Natural killer cell treated with Interleukin-12 subunit alpha and Interleukin-12 subunit beta and Interleukin-15 and Interleukin-18, amount 100 ng/mL, for 72 hours (primary cell): ENCODE data around the gene COL4A2. TPM values are rescaled to one million over a fixed set of nuclear protein-coding genes. Genes with fewer than 3 reads are reported as not detected.

ENCODE experiments used
- ATAC-seq, 2 donors: fragments of 150-1000 bp; cut with Tn5 transposase in 1 of 2; sonication (Bioruptor Pico), chemical (Tn5 transposase) in 1 of 2; 2 replicates each; pipeline ENCODE4 v1.10.0; 2021
- DNase-seq: peaks from one replicate; pipeline ENCODE4 v3.0.0; 2022; ENCODE audit warnings: low spot score
- H3K27ac Mint-ChIP-seq, 2 donors: 1 replicate in 1 of 2; 2 replicates in 1 of 2; pipeline ENCODE4 v1.8.0; 2022; ENCODE audit warnings: mixed read lengths in 2 of 2, mild to moderate bottlenecking in 1 of 2, moderate library complexity in 1 of 2
- H3K27me3 Mint-ChIP-seq, 2 donors: 1 replicate in 1 of 2; 2 replicates in 1 of 2; pipeline ENCODE4 v1.8.0; 2022; ENCODE audit warnings: mixed read lengths in 2 of 2
- H3K36me3 Mint-ChIP-seq: one replicate; pipeline ENCODE4 v1.8.0; 2022; ENCODE audit warnings: mixed read lengths
- H3K4me1 Mint-ChIP-seq, 2 donors: 1 replicate in 1 of 2; 2 replicates in 1 of 2; pipeline ENCODE4 v1.8.0; 2022; ENCODE audit warnings: low read depth in 2 of 2, mixed read lengths in 2 of 2, mild to moderate bottlenecking in 1 of 2
- H3K4me3 Mint-ChIP-seq: one replicate; pipeline ENCODE4 v1.8.0; 2022; ENCODE audit warnings: mixed read lengths
- H3K9me3 Mint-ChIP-seq: 2 replicates; pipeline ENCODE4 v1.8.0; 2022; ENCODE audit warnings: mixed read lengths
- total RNA-seq, 2 donors: library from RNA; stranded (reverse); gene quantifications; one replicate each; pipeline ENCODE4 v1.2.3, GENCODE V29; 2022

Gene COL4A2
- total RNA-seq, 2 donors from 2014 or later: not detected

- Mint-ChIP-seq H3K4me1 (no peaks in the 10 kb centered on the region), H3K27me3 (peaks cover 4 to 20% of the 10 kb centered on the region in 2 donors), H3K36me3 (no peaks in the 10 kb centered on the region), H3K9me3 (no peaks in the 10 kb centered on the region), H3K27ac (no peak overlapping the region), H3K4me3 (no peak overlapping the region)
- no peak for DNase-seq
- no peak for ATAC-seq
Measured at GRCh38 chr13:110353339-110353977, 46.4 kb downstream of the COL4A2 start.

GRCh38 chr13:110354123-110354627 lies 47.1 kb downstream of the COL4A2 start:
- no peak overlapping the region for H3K27ac Mint-ChIP-seq
- ATAC-seq (no peak), DNase-seq (no peak)
- no peak overlapping the region for H3K4me3 Mint-ChIP-seq
- H3K9me3 Mint-ChIP-seq: no peaks in the 10 kb centered on the region
- peaks cover 4 to 20% of the 10 kb centered on the region in 2 donors for H3K27me3 Mint-ChIP-seq
- no peaks in the 10 kb centered on the region for H3K4me1 Mint-ChIP-seq
- no peaks in the 10 kb centered on the region for H3K36me3 Mint-ChIP-seq

- H3K4me3 Mint-ChIP-seq: no peak overlapping the region
- peaks cover 4 to 24% of the 10 kb centered on the region in 2 donors for H3K27me3 Mint-ChIP-seq
- no peak overlapping the region for H3K27ac Mint-ChIP-seq
- H3K4me1 Mint-ChIP-seq: no peaks in the 10 kb centered on the region
- H3K36me3 Mint-ChIP-seq: no peaks in the 10 kb centered on the region
- no peak for DNase-seq
- ATAC-seq: no peak
- no peaks in the 10 kb centered on the region for H3K9me3 Mint-ChIP-seq
Measured at GRCh38 chr13:110354715-110355473, 47.8 kb downstream of the COL4A2 start.

- no peaks in the 10 kb centered on the region for H3K4me1 Mint-ChIP-seq
- DNase-seq (no peak), ATAC-seq (no peak)
- no peaks in the 10 kb centered on the region for H3K9me3 Mint-ChIP-seq
- H3K27me3 Mint-ChIP-seq: peaks cover 4 to 19% of the 10 kb centered on the region in 2 donors
- H3K27ac Mint-ChIP-seq: no peak overlapping the region
- H3K36me3 Mint-ChIP-seq: no peaks in the 10 kb centered on the region
- no peak overlapping the region for H3K4me3 Mint-ChIP-seq
Measured at GRCh38 chr13:110356362-110356761, 49.3 kb downstream of the COL4A2 start.

DNA sequence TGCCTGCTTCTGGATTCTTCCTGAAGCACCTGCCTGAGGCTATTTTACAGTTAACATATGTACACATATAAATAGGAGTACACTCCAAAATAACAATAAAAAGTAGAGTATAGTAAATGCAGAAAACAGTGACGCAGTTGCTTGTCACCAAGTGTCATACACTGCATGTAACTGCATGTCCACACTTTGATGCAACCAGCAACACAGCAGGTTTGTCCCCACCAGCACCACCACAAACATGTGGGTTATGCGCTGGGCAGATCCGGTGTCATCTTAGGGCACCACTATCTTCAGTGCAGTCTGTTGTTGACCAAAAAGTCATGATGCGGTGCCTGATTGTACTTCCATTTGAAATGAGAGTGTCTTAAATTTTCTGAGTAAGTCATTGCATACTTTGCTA lies 51.3 kb downstream of the COL4A2 start:
- no peak overlapping the region for H3K27ac Mint-ChIP-seq
- no peaks in the 10 kb centered on the region for H3K36me3 Mint-ChIP-seq
- no peak overlapping the region for H3K4me3 Mint-ChIP-seq

DNA sequence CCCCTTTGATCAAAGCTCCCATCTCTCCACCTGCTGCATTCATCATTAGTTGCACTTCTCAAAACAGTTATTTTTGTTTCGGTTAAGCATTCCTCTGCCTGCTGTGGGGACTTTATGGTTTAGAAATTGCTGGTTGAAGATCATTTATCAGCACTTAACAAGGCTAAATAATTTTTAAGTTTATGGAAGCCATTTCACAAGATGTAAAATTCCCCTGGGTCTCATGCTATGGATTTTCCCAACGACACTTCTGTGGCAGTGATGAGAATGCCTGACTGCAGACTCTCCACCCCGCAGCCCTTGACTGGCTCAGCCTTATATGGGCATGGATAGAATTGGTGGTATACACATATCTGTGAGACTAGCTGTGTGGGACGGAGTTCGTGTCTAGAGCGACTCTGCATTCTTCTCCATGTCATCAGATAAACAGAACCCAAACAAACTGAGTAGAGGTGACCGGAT lies 52.8 kb downstream of the COL4A2 start:
- H3K4me3 Mint-ChIP-seq: no peak overlapping the region

More for the DNA sequence above, 51.3 kb downstream of the COL4A2 start:
- H3K4me1 Mint-ChIP-seq: no peaks in the 10 kb centered on the region
- no peak for ATAC-seq
- H3K27me3 Mint-ChIP-seq: peaks cover 6 to 24% of the 10 kb centered on the region in 2 donors
- no peak for DNase-seq
- H3K9me3 Mint-ChIP-seq: no peaks in the 10 kb centered on the region

GRCh38 chr13:110360598-110360997 lies 53.5 kb downstream of the COL4A2 start:
- no peaks in the 10 kb centered on the region for H3K9me3 Mint-ChIP-seq
- no peak overlapping the region for H3K27ac Mint-ChIP-seq
- H3K27me3 Mint-ChIP-seq: peaks cover 8 to 28% of the 10 kb centered on the region in 2 donors
- DNase-seq (no peak), ATAC-seq (peak in 1 of 2 donors; percentile 41)
- no peaks in the 10 kb centered on the region for H3K4me1 Mint-ChIP-seq
- no peaks in the 10 kb centered on the region for H3K36me3 Mint-ChIP-seq
- H3K4me3 Mint-ChIP-seq: no peak overlapping the region

More for the DNA sequence above, 52.8 kb downstream of the COL4A2 start:
- ATAC-seq (no peak), DNase-seq (no peak)
- Mint-ChIP-seq H3K4me1 (no peaks in the 10 kb centered on the region), H3K27me3 (peaks cover 7 to 24% of the 10 kb centered on the region in 2 donors), H3K27ac (no peak overlapping the region), H3K36me3 (no peaks in the 10 kb centered on the region), H3K9me3 (no peaks in the 10 kb centered on the region)

GRCh38 chr13:110361365-110361911 lies 54.4 kb downstream of the COL4A2 start:
- peak; percentile 15 to 20 for ATAC-seq
- no peak overlapping the region for H3K4me3 Mint-ChIP-seq
- DNase-seq: no peak
- no peak overlapping the region for H3K27ac Mint-ChIP-seq
- H3K4me1 Mint-ChIP-seq: no peaks in the 10 kb centered on the region
- no peaks in the 10 kb centered on the region for H3K36me3 Mint-ChIP-seq
- H3K9me3 Mint-ChIP-seq: no peaks in the 10 kb centered on the region
- peaks cover 12 to 35% of the 10 kb centered on the region in 2 donors for H3K27me3 Mint-ChIP-seq

DNA sequence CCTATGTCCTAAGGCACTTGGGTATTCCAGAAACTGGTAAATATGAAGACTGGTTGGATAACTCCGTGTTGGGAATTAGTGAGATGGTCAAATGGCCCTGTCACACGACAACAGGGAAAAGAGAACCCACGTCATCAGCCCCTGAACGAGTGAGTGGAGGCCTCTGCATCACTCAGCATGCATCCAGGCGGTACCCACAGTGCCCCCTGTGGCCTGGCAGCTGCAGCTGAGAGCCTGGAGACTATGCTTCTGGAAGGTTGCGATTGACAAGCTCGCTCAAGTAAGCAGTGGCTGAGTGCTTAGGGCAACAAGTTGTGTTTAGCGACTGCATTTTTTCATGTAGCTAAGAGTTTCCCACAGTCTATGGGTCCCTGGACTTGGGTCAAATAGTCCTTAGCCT lies 55.9 kb downstream of the COL4A2 start:
- ATAC-seq: no peak
- H3K4me3 Mint-ChIP-seq: no peak overlapping the region
- no peak overlapping the region for H3K27ac Mint-ChIP-seq
- no peaks in the 10 kb centered on the region for H3K36me3 Mint-ChIP-seq
- H3K27me3 Mint-ChIP-seq: peaks cover 12 to 39% of the 10 kb centered on the region in 2 donors
- DNase-seq: no peak
- H3K9me3 Mint-ChIP-seq: no peaks in the 10 kb centered on the region
- no peaks in the 10 kb centered on the region for H3K4me1 Mint-ChIP-seq

DNA sequence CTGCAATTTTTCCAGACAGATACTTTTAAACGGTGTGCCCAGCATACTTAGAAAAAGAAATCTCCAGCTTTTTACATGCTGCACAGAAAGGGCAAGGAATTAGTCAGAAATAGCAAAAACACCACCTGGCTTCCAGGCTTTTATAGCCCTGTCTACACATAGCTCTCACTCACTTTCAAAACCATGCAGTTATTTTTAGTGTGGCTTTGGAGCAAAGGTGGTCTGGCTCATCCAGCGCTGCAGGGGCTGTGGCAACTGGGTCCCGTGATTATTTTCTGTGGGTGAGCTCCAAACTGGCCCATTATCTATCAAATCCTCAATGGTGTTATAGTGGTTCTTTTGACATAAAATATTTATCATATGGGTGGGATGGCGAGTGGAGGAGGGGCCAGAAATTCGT lies 57.0 kb downstream of the COL4A2 start:
- no peak overlapping the region for H3K4me3 Mint-ChIP-seq
- H3K36me3 Mint-ChIP-seq: no peaks in the 10 kb centered on the region
- no peak overlapping the region for H3K27ac Mint-ChIP-seq
- peaks cover 16 to 46% of the 10 kb centered on the region in 2 donors for H3K27me3 Mint-ChIP-seq
- ATAC-seq (no peak), DNase-seq (no peak)
- no peaks in the 10 kb centered on the region for H3K9me3 Mint-ChIP-seq
- no peaks in the 10 kb centered on the region for H3K4me1 Mint-ChIP-seq

GRCh38 chr13:110365876-110366275 lies 58.8 kb downstream of the COL4A2 start:
- no peaks in the 10 kb centered on the region for H3K36me3 Mint-ChIP-seq
- H3K9me3 Mint-ChIP-seq: no peaks in the 10 kb centered on the region
- H3K27me3 Mint-ChIP-seq: peaks cover 16 to 40% of the 10 kb centered on the region in 2 donors
- DNase-seq: no peak
- no peak overlapping the region for H3K4me3 Mint-ChIP-seq
- ATAC-seq: no peak
- no peaks in the 10 kb centered on the region for H3K4me1 Mint-ChIP-seq
- no peak overlapping the region for H3K27ac Mint-ChIP-seq

- Mint-ChIP-seq H3K36me3 (no peaks in the 10 kb centered on the region), H3K9me3 (no peaks in the 10 kb centered on the region), H3K27ac (no peak overlapping the region), H3K4me1 (no peaks in the 10 kb centered on the region), H3K27me3 (peaks cover 13 to 34% of the 10 kb centered on the region in 2 donors), H3K4me3 (no peak overlapping the region)
- DNase-seq (no peak), ATAC-seq (no peak)
Measured at GRCh38 chr13:110366733-110367132, 59.6 kb downstream of the COL4A2 start.

- Mint-ChIP-seq H3K27me3 (peaks cover 13 to 29% of the 10 kb centered on the region in 2 donors), H3K36me3 (no peaks in the 10 kb centered on the region), H3K4me3 (no peak overlapping the region), H3K27ac (no peak overlapping the region), H3K9me3 (no peaks in the 10 kb centered on the region), H3K4me1 (no peaks in the 10 kb centered on the region)
- DNase-seq (no peak), ATAC-seq (no peak)
Measured at GRCh38 chr13:110367620-110368019, 60.5 kb downstream of the COL4A2 start.

GRCh38 chr13:110368408-110368807 lies 61.3 kb downstream of the COL4A2 start:
- Mint-ChIP-seq H3K4me3 (no peak overlapping the region), H3K9me3 (no peaks in the 10 kb centered on the region), H3K36me3 (no peaks in the 10 kb centered on the region), H3K27me3 (peaks cover 10 to 22% of the 10 kb centered on the region in 2 donors), H3K27ac (no peak overlapping the region), H3K4me1 (no peaks in the 10 kb centered on the region)
- ATAC-seq (no peak), DNase-seq (no peak)
